HL-60 (cell line): ENCODE measurements around the gene SMARCE1.

ENCODE experiments used
- DNase-seq, 2 experiments: peaks; one replicate each; pipeline ENCODE4 v3.0.0-alpha.2; 2010 to 2020; ENCODE audit warnings: low read depth in 1 of 2, low spot score in 1 of 2
- H3K27ac ChIP-seq: fragments of 250-450 bp; sonication (Bioruptor Pico); replicated peaks from 2 replicates; pipeline ENCODE4 v1.5.1; 2020; ENCODE audit warnings: mild to moderate bottlenecking, moderate library complexity
- H3K27me3 ChIP-seq: fragments of 250-450 bp; sonication (Bioruptor Pico); 2 replicates; pipeline ENCODE4 v1.5.1; 2021; ENCODE audit warnings: mild to moderate bottlenecking, moderate library complexity; ENCODE audit not compliant: insufficient read depth, poor library complexity, severe bottlenecking
- H3K4me3 ChIP-seq: replicated peaks from 2 replicates; pipeline ENCODE4 v1.5.1; 2011; ENCODE audit warnings: mild to moderate bottlenecking, control low read depth, low read length; ENCODE audit not compliant: insufficient read depth
- GABPA ChIP-seq: IDR thresholded peaks from 2 replicates; pipeline ENCODE4 v1.6.1; 2012; ENCODE audit warnings: low read depth
- POLR2AphosphoS5 ChIP-seq: IDR thresholded peaks from 2 replicates; pipeline ENCODE4 v1.6.1; 2012; ENCODE audit warnings: low read depth
- SPI1 ChIP-seq: IDR thresholded peaks from 2 replicates; pipeline ENCODE4 v1.6.1; 2012; ENCODE audit warnings: low read depth, mild to moderate bottlenecking, borderline replicate concordance
- TF ChIP-seq, protein P1 (sequence below): IDR thresholded peaks from one replicate; pipeline ENCODE4 v1.5.1; 2011; ENCODE audit warnings: low read length, control low read depth, inconsistent platforms; ENCODE audit not compliant: insufficient read depth
- TF ChIP-seq, protein P2 (sequence below): IDR thresholded peaks from 2 replicates; pipeline ENCODE4 v1.6.1; 2012; ENCODE audit warnings: low read depth; ENCODE audit not compliant: insufficient replicate concordance

Gene SMARCE1

GRCh38 chr17:40695874-40696472, 48.4 kb upstream of the SMARCE1 start:
- no peak overlapping the region for H3K27ac ChIP-seq
- TF ChIP-seq SPI1 = no peak
- no peak for TF ChIP-seq POLR2AphosphoS5
- H3K4me3 ChIP-seq = no peak overlapping the region
- DNase-seq = no peak
- peaks cover 6% of the 10 kb centered on the region for H3K27me3 ChIP-seq

- no peak for DNase-seq
These were observed 47.0 kb upstream of the SMARCE1 start for GRCh38 chr17:40694584-40694983.

GRCh38 chr17:40687106-40687505, 39.5 kb upstream of the SMARCE1 start:
- TF ChIP-seq SPI1 = no peak
- no peak for TF ChIP-seq GABPA
- no peak for TF ChIP-seq POLR2AphosphoS5
- TF ChIP-seq, protein P1, sequence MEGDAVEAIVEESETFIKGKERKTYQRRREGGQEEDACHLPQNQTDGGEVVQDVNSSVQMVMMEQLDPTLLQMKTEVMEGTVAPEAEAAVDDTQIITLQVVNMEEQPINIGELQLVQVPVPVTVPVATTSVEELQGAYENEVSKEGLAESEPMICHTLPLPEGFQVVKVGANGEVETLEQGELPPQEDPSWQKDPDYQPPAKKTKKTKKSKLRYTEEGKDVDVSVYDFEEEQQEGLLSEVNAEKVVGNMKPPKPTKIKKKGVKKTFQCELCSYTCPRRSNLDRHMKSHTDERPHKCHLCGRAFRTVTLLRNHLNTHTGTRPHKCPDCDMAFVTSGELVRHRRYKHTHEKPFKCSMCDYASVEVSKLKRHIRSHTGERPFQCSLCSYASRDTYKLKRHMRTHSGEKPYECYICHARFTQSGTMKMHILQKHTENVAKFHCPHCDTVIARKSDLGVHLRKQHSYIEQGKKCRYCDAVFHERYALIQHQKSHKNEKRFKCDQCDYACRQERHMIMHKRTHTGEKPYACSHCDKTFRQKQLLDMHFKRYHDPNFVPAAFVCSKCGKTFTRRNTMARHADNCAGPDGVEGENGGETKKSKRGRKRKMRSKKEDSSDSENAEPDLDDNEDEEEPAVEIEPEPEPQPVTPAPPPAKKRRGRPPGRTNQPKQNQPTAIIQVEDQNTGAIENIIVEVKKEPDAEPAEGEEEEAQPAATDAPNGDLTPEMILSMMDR = no peak
- TF ChIP-seq, protein P2, sequence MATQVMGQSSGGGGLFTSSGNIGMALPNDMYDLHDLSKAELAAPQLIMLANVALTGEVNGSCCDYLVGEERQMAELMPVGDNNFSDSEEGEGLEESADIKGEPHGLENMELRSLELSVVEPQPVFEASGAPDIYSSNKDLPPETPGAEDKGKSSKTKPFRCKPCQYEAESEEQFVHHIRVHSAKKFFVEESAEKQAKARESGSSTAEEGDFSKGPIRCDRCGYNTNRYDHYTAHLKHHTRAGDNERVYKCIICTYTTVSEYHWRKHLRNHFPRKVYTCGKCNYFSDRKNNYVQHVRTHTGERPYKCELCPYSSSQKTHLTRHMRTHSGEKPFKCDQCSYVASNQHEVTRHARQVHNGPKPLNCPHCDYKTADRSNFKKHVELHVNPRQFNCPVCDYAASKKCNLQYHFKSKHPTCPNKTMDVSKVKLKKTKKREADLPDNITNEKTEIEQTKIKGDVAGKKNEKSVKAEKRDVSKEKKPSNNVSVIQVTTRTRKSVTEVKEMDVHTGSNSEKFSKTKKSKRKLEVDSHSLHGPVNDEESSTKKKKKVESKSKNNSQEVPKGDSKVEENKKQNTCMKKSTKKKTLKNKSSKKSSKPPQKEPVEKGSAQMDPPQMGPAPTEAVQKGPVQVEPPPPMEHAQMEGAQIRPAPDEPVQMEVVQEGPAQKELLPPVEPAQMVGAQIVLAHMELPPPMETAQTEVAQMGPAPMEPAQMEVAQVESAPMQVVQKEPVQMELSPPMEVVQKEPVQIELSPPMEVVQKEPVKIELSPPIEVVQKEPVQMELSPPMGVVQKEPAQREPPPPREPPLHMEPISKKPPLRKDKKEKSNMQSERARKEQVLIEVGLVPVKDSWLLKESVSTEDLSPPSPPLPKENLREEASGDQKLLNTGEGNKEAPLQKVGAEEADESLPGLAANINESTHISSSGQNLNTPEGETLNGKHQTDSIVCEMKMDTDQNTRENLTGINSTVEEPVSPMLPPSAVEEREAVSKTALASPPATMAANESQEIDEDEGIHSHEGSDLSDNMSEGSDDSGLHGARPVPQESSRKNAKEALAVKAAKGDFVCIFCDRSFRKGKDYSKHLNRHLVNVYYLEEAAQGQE = no peak
- H3K4me3 ChIP-seq = no peak overlapping the region
- H3K27me3 ChIP-seq = peaks cover 4% of the 10 kb centered on the region
- H3K27ac ChIP-seq = no peak overlapping the region
- DNase-seq = no peak

More at GRCh38 chr17:40694584-40694983, 47.0 kb upstream of the SMARCE1 start:
- Histone ChIP-seq H3K27ac (no peak overlapping the region), H3K27me3 (peaks cover 6% of the 10 kb centered on the region), H3K4me3 (no peak overlapping the region)
- TF ChIP-seq, protein P1 = no peak
- TF ChIP-seq SPI1 = no peak
- TF ChIP-seq POLR2AphosphoS5 = no peak
- TF ChIP-seq GABPA = no peak
- TF ChIP-seq, protein P2 = no peak

- no peak for TF ChIP-seq GABPA
- Histone ChIP-seq H3K27ac (no peak overlapping the region), H3K4me3 (no peak overlapping the region), H3K27me3 (peaks cover 5% of the 10 kb centered on the region)
- DNase-seq = no peak
These were observed 38.6 kb upstream of the SMARCE1 start for GRCh38 chr17:40686192-40686591.

- H3K27ac ChIP-seq = no peak overlapping the region
- DNase-seq = no peak
- TF ChIP-seq, protein P1 = no peak
- TF ChIP-seq GABPA = no peak
- TF ChIP-seq, protein P2 = no peak
- no peak for TF ChIP-seq SPI1
- TF ChIP-seq POLR2AphosphoS5 = no peak
- H3K4me3 ChIP-seq = no peak overlapping the region
- peaks cover 24% of the 10 kb centered on the region for H3K27me3 ChIP-seq
These were observed 33.4 kb upstream of the SMARCE1 start for GRCh38 chr17:40680998-40681397.
